Measurements from ENCODE around the gene MEGF11.

MEGF11 gene

DNA sequence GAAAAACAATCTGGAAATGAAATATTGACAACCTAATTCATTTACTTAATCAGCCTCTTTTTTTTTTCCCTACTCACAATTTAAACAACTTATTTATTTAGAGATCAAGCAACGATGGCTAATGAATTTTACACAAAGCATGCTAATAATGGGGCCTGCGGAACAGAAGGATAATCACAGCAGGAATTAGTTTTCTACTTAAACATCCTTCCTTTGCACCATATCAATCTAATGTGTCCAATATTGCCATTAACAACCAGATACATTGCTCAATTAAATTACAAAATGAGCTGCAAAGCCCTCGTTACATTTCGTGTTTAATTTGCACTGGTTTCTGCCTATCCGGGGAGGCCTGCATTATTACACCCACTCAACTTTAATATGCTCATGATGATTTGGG lies 285.0 kb downstream of the MEGF11 start:
- H3K9me3 ChIP-seq (ENCODE audit: control insufficient read depth, low read length) = no peaks in the 10 kb centered on the region
- H3K36me3 ChIP-seq (ENCODE audit: control insufficient read depth, insufficient read depth, low read length) = no peaks in the 10 kb centered on the region
- no peak overlapping the region for H3K4me3 ChIP-seq (ENCODE audit: low read depth, low read length)
- H2AFZ ChIP-seq = no peak overlapping the region
- no peaks in the 10 kb centered on the region for H3K79me2 ChIP-seq
- no peaks in the 10 kb centered on the region for H3K27me3 ChIP-seq (ENCODE audit: control insufficient read depth, insufficient read depth, low read length)
- TF ChIP-seq, protein P1, sequence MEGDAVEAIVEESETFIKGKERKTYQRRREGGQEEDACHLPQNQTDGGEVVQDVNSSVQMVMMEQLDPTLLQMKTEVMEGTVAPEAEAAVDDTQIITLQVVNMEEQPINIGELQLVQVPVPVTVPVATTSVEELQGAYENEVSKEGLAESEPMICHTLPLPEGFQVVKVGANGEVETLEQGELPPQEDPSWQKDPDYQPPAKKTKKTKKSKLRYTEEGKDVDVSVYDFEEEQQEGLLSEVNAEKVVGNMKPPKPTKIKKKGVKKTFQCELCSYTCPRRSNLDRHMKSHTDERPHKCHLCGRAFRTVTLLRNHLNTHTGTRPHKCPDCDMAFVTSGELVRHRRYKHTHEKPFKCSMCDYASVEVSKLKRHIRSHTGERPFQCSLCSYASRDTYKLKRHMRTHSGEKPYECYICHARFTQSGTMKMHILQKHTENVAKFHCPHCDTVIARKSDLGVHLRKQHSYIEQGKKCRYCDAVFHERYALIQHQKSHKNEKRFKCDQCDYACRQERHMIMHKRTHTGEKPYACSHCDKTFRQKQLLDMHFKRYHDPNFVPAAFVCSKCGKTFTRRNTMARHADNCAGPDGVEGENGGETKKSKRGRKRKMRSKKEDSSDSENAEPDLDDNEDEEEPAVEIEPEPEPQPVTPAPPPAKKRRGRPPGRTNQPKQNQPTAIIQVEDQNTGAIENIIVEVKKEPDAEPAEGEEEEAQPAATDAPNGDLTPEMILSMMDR (IDR thresholded peaks at IDR 0.05) = no peak
- no peak overlapping the region for H3K9ac ChIP-seq
- H3K27ac ChIP-seq = no peak overlapping the region
- H3K4me2 ChIP-seq (ENCODE audit: low read length) = no peak overlapping the region
- H3K4me1 ChIP-seq = no peaks in the 10 kb centered on the region

DNA sequence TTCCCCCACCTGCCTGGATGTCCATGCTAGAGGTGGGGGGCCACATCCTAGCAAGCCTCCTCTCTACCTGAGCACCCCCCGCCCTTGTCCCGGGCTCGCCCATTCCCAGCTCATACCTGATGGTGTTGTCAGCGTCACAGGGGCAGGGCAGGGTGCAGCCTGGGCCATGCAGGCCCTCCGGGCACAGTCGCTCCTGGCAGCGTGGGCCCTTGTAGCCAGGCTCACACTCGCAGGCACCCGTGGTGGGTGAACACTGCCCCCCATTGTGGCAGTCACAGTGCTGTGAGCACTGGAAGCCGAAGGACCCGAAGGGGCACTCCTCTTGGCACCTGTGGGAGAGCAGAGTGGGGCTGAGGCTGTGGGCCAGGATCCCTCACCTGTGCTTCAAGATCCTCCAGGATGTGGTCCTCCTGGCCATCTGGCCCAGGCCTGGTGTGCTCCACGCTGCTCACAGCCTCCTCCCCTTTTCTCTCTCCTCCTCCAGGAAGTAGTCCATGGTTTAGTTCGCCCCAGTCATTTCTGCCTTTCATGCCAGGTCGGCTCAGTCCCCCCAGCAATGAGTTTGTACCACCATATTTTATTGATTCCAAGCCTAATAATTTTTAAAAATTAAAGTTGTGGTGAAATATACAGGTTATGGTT lies 288.6 kb downstream of the MEGF11 start:
- Histone ChIP-seq H3K4me1 (no peaks in the 10 kb centered on the region), H3K4me3 (ENCODE audit: low read depth, low read length) (no peak overlapping the region), H3K4me2 (ENCODE audit: low read length) (no peak overlapping the region), H3K9ac (no peak overlapping the region), H3K27me3 (ENCODE audit: control insufficient read depth, insufficient read depth, low read length) (no peaks in the 10 kb centered on the region), H3K79me2 (no peaks in the 10 kb centered on the region), H2AFZ (no peak overlapping the region), H3K9me3 (ENCODE audit: control insufficient read depth, low read length) (no peaks in the 10 kb centered on the region), H3K27ac (no peak overlapping the region), H3K36me3 (ENCODE audit: control insufficient read depth, insufficient read depth, low read length) (no peaks in the 10 kb centered on the region)
- TF ChIP-seq, protein P1 (IDR thresholded peaks at IDR 0.05) = no peak

DNA sequence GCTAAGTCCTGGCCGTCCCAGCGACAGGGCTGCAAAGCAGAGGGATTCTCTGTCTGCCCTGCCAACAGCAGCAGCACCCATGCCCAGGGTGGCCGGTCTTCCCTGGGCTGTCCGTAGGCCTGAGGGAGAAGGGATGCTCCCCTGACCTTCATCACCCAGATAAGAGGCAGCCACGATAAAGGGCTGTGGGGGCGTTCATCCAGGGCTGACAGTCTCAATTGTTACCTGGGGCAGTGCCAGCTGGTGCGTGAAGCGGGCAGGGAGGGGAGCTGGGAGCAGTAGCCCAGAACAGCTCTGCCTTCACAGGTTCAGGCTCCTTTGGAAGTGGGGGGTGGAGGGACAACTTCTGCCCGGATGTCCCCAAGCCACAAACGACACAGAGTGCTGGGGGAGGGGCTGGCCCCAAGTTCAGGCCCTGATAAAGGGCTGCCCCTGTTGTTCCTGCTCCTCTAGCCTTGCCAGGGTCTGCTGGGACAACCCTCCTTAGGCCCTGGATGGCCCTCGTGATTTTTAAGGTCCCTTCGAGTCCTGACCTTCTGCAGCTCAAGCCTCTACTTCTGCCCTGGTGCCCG lies 289.6 kb downstream of the MEGF11 start:
- Histone ChIP-seq H3K4me1 (no peaks in the 10 kb centered on the region), H3K4me3 (ENCODE audit: low read depth, low read length) (no peak overlapping the region), H3K27ac (no peak overlapping the region), H3K9me3 (ENCODE audit: control insufficient read depth, low read length) (no peaks in the 10 kb centered on the region), H3K36me3 (ENCODE audit: control insufficient read depth, insufficient read depth, low read length) (no peaks in the 10 kb centered on the region), H3K9ac (no peak overlapping the region), H3K79me2 (no peaks in the 10 kb centered on the region), H3K27me3 (ENCODE audit: control insufficient read depth, insufficient read depth, low read length) (no peaks in the 10 kb centered on the region), H3K4me2 (ENCODE audit: low read length) (no peak overlapping the region), H2AFZ (no peak overlapping the region)
- TF ChIP-seq, protein P1 (IDR thresholded peaks at IDR 0.05) = no peak

DNA sequence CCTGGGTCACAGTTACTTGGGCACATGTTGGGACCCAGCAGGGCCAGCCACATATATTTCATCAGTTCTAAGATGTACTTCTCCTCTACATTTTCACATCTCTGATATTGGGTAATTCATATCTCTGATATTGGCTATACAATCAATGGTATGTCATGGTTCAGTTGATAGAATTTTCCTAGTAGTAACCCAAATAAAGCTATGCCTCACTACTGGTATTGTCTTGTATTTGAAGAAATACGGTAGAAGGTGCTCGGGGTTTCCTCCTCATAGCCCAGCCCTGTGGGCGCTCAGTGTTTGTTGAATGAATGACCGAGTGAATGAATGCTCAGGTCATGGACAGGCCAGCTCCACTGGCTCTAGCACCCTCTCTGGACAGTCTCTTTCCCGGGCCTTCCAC lies 290.2 kb downstream of the MEGF11 start:
- Histone ChIP-seq H3K4me2 (ENCODE audit: low read length) (no peak overlapping the region), H3K36me3 (ENCODE audit: control insufficient read depth, insufficient read depth, low read length) (no peaks in the 10 kb centered on the region), H3K9me3 (ENCODE audit: control insufficient read depth, low read length) (no peaks in the 10 kb centered on the region), H3K27ac (no peak overlapping the region), H3K9ac (no peak overlapping the region), H3K4me1 (no peaks in the 10 kb centered on the region), H3K27me3 (ENCODE audit: control insufficient read depth, insufficient read depth, low read length) (no peaks in the 10 kb centered on the region), H3K4me3 (ENCODE audit: low read depth, low read length) (no peak overlapping the region), H3K79me2 (no peaks in the 10 kb centered on the region), H2AFZ (no peak overlapping the region)
- TF ChIP-seq, protein P1 (IDR thresholded peaks at IDR 0.05) = no peak

DNA sequence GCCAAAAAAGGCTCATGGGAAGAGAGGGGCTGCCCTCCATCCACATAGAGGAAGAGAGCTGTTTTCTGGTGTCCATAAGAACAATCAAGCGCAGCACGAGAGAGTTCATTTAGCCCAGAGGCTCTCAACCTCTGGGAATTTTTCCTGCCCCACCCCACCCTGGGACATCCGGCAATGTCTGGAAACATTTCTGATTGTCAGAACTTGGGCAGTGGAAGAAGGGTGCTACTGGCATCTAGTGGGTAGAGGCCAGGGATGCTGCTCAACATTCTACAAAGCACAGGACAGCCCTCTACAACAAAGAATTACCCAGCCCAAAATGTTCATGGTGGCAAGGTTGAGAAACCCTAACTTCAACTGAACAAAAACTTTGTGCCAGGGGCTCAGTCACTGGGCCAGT lies 291.4 kb downstream of the MEGF11 start:
- no peaks in the 10 kb centered on the region for H3K27me3 ChIP-seq (ENCODE audit: control insufficient read depth, insufficient read depth, low read length)
- TF ChIP-seq, protein P1 (IDR thresholded peaks at IDR 0.05) = no peak
- no peaks in the 10 kb centered on the region for H3K9me3 ChIP-seq (ENCODE audit: control insufficient read depth, low read length)
- no peak overlapping the region for H3K27ac ChIP-seq
- H3K4me1 ChIP-seq = no peaks in the 10 kb centered on the region
- no peak overlapping the region for H3K4me3 ChIP-seq (ENCODE audit: low read depth, low read length)
- H3K4me2 ChIP-seq (ENCODE audit: low read length) = no peak overlapping the region
- H3K79me2 ChIP-seq = no peaks in the 10 kb centered on the region
- H2AFZ ChIP-seq = no peak overlapping the region
- no peak overlapping the region for H3K9ac ChIP-seq
- H3K36me3 ChIP-seq (ENCODE audit: control insufficient read depth, insufficient read depth, low read length) = no peaks in the 10 kb centered on the region

Measured in parathyroid adenoma (tissue), 2 donors.